Stomach (tissue), 9 donors: ENCODE data around the gene FOXP2. TPM values are rescaled to one million over a fixed set of nuclear protein-coding genes. Genes with fewer than 3 reads are reported as not detected.

Experiments used
- DNase-seq, 2 donors: peaks; one replicate each; pipeline versions ENCODE4 v3.0.0 to v3.0.0-alpha.2; 2013 to 2019
- H3K27ac ChIP-seq, 5 donors: fragments of 200-600 bp in 4 of 5; sonication (generic) in 4 of 5; one replicate each; pipeline ENCODE4 v1.5.1; 2013 to 2019; ENCODE audit warnings: mild to moderate bottlenecking in 1 of 5, moderate library complexity in 1 of 5
- H3K27me3 ChIP-seq, 3 donors: fragments of 200-600 bp; sonication (generic); one replicate each; pipeline ENCODE4 v1.5.1; 2017 to 2019; ENCODE audit warnings: mixed run types in 1 of 3
- H3K36me3 ChIP-seq, 4 donors: fragments of 200-600 bp; sonication (generic); 1 replicate in 3 of 4; 2 replicates in 1 of 4; pipeline ENCODE4 v1.5.1; 2016 to 2019
- H3K4me1 ChIP-seq, 4 donors: fragments of 200-600 bp; sonication (generic); one replicate each; pipeline ENCODE4 v1.5.1; 2016 to 2019
- H3K4me3 ChIP-seq, 4 donors: fragments of 200-600 bp; sonication (generic) in 3 of 4; one replicate each; pipeline ENCODE4 v1.5.1; 2016 to 2019; ENCODE audit warnings: mild to moderate bottlenecking in 1 of 4
- H3K9me3 ChIP-seq, 4 donors: fragments of 200-600 bp; sonication (generic); one replicate each; pipeline ENCODE4 v1.5.1; 2016 to 2019
- EP300 ChIP-seq: sonication (generic); formaldehyde crosslinking; IDR thresholded peaks from one replicate; pipeline ENCODE4 v1.6.1; 2017; ENCODE audit warnings: antibody characterized with exemption
- POLR2A ChIP-seq, 4 donors: fragments of 450-650 bp; IDR thresholded peaks; one replicate each; pipeline ENCODE4 v1.6.1; 2016; ENCODE audit warnings: antibody characterized with exemption in 4 of 4, control low read depth in 2 of 4, mild to moderate bottlenecking in 1 of 4, moderate library complexity in 1 of 4
- POLR2AphosphoS5 ChIP-seq, 3 donors: sonication (generic); formaldehyde crosslinking; IDR thresholded peaks; one replicate each; pipeline ENCODE4 v1.6.1; 2016; ENCODE audit warnings: antibody characterized with exemption in 3 of 3
- WGBS, 5 donors: extraction: QIAGEN DNeasy Blood & Tissue Kit in 3 of 5; methylation state at CpG; one replicate each; pipeline versions ENCODE4 v1.1.5 to v1.1.7; 2013 to 2018; 5-methylcytosine and 5-hydroxymethylcytosine counted together
- intact Hi-C: fragments of 100-400 bp; cut with DNase I; formaldehyde crosslinking; loops from one replicate; pipeline ENCODE4 v1.15.1; 2023; ENCODE audit warnings: low total_unique reads
- polyA plus RNA-seq, 3 donors: library from polyadenylated mRNA; stranded (reverse); fragments of 200-250 nt; gene quantifications; one replicate each; pipeline ENCODE4 v1.2.3, GENCODE V29; 2013
- total RNA-seq, 5 donors: library from RNA; depleted of rRNA; stranded (reverse); fragments of >200 nt; gene quantifications; one replicate each; pipeline versions ENCODE4 v1.1.0 to v1.2.3, GENCODE V29; 2014 to 2016
- TF ChIP-seq, protein P1 (sequence below), 7 experiments: fragments of 450-650 bp in 4 of 7; fragments of 200-600 bp in 3 of 7; sonication (generic) in 3 of 7; IDR thresholded peaks; one replicate each; pipeline ENCODE4 v1.5.1; 2016 to 2019; ENCODE audit warnings: antibody characterized with exemption in 7 of 7, control low read depth in 2 of 7, mild to moderate bottlenecking in 1 of 7
- donor health status: healthy with polysubstance abuse.
- donor health status: Bipolar disorder and iron deficiency.
- donor health status: healthy.

The FOXP2 gene
- total and polyA plus RNA-seq, 8 donors, result 0.92 to 51.6 (median 7.1) TPM

DNA sequence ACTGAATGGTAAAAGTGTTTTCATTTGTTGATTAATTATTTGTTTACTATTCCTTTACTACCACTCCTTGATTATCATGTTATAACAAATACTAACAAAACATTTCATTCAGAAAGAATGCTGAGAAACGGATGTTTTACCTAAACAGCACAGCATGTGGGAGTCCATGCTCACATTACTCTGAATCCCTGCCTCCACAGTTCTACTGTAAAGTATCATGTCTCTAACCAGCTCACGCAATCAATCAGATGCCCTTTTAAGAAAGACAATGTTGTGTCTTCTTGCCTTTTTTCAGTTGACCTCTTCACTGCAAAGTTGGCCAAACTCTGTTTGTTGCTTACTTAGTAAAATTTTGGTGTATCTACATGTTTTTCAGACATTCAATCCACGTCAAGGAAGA is 274.8 kb downstream of the FOXP2 start:
- 70 to 79% (median 77%) methylated on average over 3 of the region's 3 CpGs for WGBS, 5 donors

DNA sequence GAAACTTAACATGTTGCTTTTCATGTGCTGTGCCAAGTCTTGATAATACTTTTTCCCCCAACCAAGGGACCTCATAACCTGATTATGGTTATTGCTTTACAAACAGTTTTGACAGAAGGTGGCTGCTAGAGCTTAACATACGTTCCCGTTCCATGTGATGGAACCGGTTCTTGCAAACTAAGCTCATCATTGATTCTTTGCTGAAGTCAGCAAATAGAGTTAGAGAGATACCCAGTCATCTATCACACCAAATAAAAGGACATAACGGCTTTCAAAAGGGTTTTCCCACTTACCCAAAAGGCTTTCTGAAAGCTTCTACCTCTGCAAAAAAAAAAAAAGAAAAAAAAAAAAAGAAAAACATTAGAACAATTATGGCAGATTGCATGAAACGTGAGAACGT is 277.0 kb downstream of the FOXP2 start:
- WGBS, 5 donors, result 78 to 88% (median 82%) methylated on average over 6 of the region's 6 CpGs
- H3K4me3 ChIP-seq, result no peak overlapping the region
- TF ChIP-seq POLR2AphosphoS5 (IDR thresholded peaks at IDR 0.05) (no peak), EP300 (no peak), POLR2A (IDR thresholded peaks at IDR 0.05) (no peak)
- TF ChIP-seq, protein P1, sequence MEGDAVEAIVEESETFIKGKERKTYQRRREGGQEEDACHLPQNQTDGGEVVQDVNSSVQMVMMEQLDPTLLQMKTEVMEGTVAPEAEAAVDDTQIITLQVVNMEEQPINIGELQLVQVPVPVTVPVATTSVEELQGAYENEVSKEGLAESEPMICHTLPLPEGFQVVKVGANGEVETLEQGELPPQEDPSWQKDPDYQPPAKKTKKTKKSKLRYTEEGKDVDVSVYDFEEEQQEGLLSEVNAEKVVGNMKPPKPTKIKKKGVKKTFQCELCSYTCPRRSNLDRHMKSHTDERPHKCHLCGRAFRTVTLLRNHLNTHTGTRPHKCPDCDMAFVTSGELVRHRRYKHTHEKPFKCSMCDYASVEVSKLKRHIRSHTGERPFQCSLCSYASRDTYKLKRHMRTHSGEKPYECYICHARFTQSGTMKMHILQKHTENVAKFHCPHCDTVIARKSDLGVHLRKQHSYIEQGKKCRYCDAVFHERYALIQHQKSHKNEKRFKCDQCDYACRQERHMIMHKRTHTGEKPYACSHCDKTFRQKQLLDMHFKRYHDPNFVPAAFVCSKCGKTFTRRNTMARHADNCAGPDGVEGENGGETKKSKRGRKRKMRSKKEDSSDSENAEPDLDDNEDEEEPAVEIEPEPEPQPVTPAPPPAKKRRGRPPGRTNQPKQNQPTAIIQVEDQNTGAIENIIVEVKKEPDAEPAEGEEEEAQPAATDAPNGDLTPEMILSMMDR (IDR thresholded peaks at IDR 0.05), result no peak
- H3K4me1 ChIP-seq, result no peaks in the 10 kb centered on the region
- no peak for DNase-seq
- no peaks in the 10 kb centered on the region for H3K9me3 ChIP-seq
- peaks cover 0 to 15% (median 3%) of the 10 kb centered on the region in 4 donors for H3K36me3 ChIP-seq
- H3K27ac ChIP-seq, result no peak overlapping the region
- H3K27me3 ChIP-seq, result no peaks in the 10 kb centered on the region
- intact Hi-C loops, result no loop called here

More for the DNA sequence above, 274.8 kb downstream of the FOXP2 start:
- Histone ChIP-seq H3K4me3 (no peak overlapping the region), H3K36me3 (peaks cover 0 to 15% (median 3%) of the 10 kb centered on the region in 4 donors), H3K9me3 (no peaks in the 10 kb centered on the region), H3K27ac (no peak overlapping the region), H3K4me1 (no peaks in the 10 kb centered on the region), H3K27me3 (no peaks in the 10 kb centered on the region)
- no peak for DNase-seq
- TF ChIP-seq, protein P1 (IDR thresholded peaks at IDR 0.05), result no peak
- TF ChIP-seq EP300 (no peak), POLR2A (IDR thresholded peaks at IDR 0.05) (no peak), POLR2AphosphoS5 (IDR thresholded peaks at IDR 0.05) (no peak)
- intact Hi-C loops, result no loop called here

DNA sequence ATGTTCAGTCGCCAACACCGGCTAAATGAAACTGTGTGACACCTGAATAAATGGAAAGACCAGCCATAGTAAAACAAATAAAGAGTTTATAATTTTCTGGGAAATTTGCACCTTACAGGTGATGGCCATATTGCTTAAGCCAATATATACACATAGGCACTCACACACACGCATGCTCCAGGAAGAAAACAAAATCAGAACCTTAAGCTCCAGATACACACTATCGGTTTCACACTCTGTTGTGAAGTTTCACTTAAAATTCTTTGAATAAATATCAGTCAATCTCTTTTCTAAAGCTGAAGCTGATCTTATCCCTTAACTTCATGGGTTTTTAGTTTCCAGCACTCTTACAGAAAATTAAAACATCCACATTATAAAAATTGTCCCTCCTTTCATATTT is 280.6 kb downstream of the FOXP2 start:
- H3K4me1 ChIP-seq, result no peaks in the 10 kb centered on the region
- TF ChIP-seq EP300, result no peak
- TF ChIP-seq POLR2AphosphoS5 (IDR thresholded peaks at IDR 0.05), result no peak
- TF ChIP-seq, protein P1 (IDR thresholded peaks at IDR 0.05), result no peak
- TF ChIP-seq POLR2A (IDR thresholded peaks at IDR 0.05), result no peak
- no peaks in the 10 kb centered on the region for H3K27me3 ChIP-seq
- no peaks in the 10 kb centered on the region for H3K9me3 ChIP-seq
- intact Hi-C loops, result no loop called here
- no peak overlapping the region for H3K4me3 ChIP-seq
- DNase-seq, result no peak
- H3K36me3 ChIP-seq, result peaks cover 0 to 7% (median 3%) of the 10 kb centered on the region in 4 donors
- no peak overlapping the region for H3K27ac ChIP-seq
- WGBS, 5 donors, result 72 to 94% (median 89%) methylated on average over 4 of the region's 4 CpGs

DNA sequence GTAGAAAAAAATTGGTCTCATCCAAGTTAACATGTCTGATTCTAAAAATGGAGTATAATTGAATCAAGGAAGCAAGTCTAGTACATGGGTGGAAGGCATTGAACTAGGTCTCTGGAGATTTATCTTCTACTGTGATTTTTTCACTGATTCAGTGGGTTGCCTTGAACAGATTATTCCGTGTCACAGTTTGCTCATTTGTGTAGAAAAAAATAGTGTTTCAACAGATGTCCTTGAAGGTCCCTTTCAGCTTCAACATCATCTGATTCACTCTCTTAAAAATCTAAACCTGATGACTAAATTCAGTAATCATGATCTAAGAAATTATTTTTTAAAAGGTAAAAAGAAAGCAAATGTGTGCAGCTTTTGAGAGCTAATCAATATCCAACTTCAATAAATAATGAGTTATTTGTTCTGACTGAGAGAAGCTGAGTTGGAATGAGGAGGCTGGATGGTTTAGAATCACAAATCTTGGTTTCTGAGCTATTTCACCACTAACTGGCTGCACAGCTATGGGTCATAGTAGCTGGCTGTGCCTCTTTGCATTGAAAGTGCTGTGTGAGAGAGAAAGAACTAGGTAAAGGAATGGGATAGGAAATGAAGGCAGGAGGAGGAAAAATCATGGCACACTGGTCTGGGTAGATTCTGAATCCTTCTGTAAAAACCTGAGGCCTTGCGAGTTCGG is 285.8 kb downstream of the FOXP2 start:
- DNase-seq, result no peak
- no peak overlapping the region for H3K27ac ChIP-seq
- WGBS, 5 donors, result 80 to 90% (median 88%) methylated on average over 3 of the region's 3 CpGs
- H3K4me1 ChIP-seq, result no peaks in the 10 kb centered on the region
- H3K27me3 ChIP-seq, result no peaks in the 10 kb centered on the region
- TF ChIP-seq, protein P1 (IDR thresholded peaks at IDR 0.05), result no peak
- no peak for TF ChIP-seq EP300
- TF ChIP-seq POLR2A (IDR thresholded peaks at IDR 0.05), result no peak
- TF ChIP-seq POLR2AphosphoS5 (IDR thresholded peaks at IDR 0.05), result no peak
- H3K9me3 ChIP-seq, result no peaks in the 10 kb centered on the region
- H3K36me3 ChIP-seq, result no peaks in the 10 kb centered on the region
- no peak overlapping the region for H3K4me3 ChIP-seq
- intact Hi-C loops, result no loop called here
